NCI-H1048 (cell line): Measurements from ENCODE around the gene ANKRD37.

ENCODE experiments used
- DNase-seq: peaks from one replicate; lab custom pipeline; 2025; lab: John Stamatoyannopoulos, UW

ANKRD37 gene

DNA sequence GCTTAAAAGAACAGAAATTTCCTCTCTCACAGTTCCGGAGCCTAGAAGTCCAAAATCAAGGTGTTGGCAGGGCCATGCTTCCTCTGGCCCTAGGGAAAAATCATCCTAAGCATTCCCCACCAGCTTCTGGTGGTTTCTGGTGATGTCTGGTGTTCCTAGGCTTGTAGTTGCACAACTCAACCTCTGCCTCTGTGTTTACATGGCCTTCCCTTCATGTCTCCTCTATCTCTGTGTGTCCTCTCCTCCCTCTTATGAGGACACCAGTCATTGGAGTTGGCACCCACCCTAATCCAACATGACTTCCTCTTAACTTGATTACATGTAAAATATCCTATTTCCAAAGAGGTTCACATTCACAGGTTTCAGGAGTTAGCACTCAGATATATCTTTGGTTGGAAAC is 16.3 kb upstream of the ANKRD37 start:
- DNase-seq = no peak

DNA sequence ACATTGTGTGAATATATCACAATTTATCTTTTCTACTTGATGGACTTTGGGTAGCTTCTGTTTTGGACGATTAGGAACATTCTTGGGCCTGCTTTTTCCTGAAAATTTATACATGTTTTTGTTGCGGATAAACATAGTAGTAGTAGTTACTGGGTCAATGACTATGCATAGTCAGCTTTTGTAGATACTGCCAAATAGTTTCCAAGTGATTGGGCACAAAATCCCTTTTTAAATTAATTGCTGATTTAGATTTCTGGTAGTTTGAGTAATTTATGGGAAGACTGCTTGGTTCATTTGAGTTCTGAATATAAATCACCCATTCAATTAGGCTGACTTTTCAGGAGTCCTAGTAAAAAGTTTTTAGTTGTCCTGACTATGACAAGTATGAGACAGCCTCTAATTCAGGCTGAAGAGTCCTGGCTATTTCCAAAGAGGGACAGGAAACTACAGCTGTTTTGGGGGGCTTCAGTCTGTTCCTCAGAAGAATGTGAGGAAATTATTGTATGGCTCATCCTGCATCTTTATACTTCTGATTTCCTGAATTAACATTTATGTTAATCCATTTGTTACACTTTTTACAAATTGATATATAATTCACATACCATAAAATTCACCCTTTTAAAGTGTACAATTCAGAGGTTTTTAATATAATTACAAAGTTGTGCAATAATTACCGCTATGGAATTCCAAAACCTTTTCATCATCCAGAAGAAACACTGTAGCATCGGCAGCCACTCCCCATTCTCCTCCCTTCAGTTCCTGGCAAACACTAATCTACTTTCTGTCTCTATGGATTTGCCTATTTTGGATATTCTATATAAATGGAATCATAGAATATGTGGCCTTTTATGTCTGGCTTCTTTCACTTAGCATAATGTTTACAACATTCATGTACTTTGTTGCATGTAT is 15.1 kb upstream of the ANKRD37 start:
- DNase-seq = no peak

DNA sequence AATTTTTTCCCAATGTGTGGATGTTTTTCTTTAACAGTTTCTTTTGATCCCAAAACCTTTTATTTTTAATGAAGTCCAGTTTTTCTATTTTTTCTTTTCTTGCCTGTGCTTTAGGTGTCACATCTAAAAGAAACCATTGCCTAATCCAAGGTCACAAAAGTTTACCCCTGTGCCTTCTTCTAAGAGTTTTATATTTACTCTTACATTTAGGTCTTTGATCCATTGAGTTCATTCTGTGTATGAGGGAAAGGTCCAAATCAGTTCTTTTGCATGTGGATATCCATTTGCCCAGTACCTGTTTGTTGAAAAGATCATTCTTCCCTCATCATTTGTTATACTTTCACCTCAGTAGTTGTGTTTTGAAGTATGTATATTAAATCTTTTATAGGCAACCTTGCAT is 13.9 kb upstream of the ANKRD37 start:
- DNase-seq = no peak

DNA sequence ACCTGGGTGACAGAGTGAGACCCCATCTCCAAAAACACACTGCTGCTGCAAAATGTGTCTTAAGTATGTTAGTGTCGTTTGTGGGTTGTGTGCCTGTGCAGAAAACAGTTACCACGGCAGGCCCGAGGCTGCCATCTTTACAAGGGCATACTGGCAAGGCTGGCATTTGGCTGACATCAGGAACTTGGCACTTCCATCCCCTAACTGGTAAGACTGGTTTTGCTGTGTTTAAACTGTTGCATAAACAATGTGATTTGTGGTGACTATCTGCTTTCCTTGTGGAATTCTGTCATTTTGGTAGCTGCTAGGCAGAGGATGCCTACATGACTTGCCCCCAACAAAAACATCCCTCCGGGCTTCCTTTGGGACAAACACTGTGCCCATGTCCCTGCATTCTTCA is 13.2 kb upstream of the ANKRD37 start:
- DNase-seq = no peak

DNA sequence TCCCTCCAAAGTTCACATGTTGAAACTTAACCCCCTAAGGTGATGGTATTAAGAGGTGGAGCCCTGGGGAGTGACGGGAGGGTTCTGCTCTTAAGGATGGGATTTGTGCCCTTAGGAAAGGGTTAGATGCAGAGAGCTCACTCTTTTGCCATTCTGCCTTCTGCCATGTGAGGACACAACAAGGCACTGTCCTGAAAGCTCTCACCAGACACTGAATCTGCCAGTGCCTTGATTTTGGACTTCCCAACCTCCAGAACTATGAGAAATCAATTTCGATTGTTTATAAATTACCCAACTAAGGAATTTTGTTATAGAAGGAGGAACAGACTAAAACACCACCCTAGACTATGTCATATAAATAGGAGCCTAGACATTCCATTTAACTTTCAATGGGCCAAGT is 12.6 kb upstream of the ANKRD37 start:
- no peak for DNase-seq

DNA sequence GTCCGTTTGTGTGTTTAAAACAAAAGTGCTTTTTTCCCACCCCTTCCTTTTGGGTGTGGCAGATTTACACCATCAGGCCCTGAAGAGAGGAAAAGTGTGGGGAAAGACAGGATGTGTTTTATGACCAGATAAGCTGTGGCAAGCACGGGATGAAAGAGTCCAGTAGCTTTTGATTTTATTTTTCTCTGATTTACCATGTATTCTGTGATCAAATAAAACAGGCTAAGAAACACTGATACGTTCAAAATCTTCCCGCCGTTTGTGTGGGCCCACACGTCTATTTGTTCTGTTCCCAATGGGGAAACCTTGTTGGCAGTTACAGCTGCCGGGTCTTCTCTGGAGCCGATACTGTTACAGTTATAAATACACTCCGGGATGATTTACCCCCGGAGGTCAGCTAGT is 11.7 kb upstream of the ANKRD37 start:
- DNase-seq = no peak

DNA sequence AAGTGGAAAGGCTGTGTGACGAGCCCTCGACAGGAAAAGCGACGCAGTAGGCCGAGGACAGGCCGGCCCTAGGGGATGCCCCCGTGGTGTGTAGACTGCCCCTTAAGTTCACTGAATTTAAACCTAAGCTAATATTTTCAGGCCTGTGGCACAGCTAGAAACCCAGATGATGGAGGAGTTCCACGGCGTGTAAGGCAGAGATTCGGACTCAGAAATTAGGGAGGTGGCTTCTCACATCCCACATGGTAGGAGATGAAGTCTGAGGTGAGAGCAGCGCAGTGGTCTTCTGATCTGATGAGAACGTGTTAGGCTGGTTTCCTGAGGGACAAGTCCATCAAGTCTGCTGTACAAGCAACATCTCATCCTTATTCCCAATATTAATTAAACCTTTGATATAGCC is 8.7 kb upstream of the ANKRD37 start:
- DNase-seq = no peak

DNA sequence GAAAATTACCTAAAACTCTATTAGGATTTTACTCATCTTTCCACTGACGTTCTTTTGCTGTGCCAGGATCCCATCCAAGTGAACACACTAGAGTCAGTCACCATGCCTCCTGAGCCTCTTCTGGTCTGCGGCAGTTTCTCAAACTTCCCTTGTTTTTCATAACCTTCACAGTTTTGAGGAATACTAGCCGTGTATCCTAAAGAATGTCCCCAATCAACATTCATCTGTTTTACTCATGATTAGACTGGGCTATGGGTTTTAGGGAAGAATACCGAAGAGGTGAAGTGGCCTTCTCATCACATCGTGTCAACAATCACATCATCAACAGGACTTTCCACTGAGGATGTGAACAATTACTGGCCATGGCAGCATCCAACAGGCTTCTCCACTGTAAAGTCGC is 5.7 kb upstream of the ANKRD37 start:
- DNase-seq = no peak

DNA sequence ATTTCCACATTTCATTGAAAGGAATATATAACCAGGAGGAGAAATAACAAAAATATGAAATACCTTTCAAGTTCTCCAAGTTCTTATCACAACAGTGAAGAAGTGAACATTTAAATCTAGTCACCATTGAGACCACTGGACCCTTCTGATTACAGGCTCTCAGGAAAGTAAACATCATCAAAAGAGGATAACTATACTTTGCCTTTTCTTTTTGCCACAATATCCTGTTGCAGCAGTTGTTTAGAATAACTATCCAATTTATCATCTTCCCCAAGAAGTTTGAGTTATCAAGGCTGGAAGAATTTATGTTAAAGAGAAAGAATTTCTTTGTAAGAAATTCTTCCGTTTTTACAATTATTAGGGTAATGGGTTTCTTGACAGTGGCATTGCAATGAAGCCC is 4.5 kb upstream of the ANKRD37 start:
- no peak for DNase-seq

DNA sequence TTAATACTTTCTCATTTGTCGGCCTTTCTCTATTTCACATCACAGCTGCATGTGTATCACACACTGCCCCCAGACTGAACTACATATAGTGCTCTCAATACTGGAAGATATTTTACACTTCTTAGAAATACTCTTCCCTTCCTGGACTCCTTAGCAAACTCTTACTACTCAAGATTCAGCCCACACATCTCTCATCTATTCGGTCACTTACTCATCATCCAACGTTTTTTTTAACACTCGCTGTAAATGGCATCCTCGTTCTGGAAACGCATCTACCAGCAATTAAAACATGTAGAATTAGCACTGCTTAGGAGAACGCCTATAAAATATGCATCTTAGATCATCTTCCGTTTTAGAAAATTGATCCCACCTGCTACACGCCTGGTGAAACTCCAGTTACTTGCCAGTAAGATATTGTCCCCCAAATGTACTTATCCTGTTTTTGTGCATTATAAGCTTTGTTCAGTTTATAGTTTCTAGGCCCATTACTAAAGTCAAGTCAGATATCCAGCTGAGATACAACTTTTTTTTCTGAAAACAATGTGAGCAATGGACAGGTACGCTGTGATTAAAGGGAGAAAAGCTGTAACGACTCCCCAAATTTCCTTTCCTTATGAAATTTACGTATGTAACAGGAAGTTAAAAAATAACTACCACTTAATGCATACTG is 1.9 kb upstream of the ANKRD37 start:
- no peak for DNase-seq

DNA sequence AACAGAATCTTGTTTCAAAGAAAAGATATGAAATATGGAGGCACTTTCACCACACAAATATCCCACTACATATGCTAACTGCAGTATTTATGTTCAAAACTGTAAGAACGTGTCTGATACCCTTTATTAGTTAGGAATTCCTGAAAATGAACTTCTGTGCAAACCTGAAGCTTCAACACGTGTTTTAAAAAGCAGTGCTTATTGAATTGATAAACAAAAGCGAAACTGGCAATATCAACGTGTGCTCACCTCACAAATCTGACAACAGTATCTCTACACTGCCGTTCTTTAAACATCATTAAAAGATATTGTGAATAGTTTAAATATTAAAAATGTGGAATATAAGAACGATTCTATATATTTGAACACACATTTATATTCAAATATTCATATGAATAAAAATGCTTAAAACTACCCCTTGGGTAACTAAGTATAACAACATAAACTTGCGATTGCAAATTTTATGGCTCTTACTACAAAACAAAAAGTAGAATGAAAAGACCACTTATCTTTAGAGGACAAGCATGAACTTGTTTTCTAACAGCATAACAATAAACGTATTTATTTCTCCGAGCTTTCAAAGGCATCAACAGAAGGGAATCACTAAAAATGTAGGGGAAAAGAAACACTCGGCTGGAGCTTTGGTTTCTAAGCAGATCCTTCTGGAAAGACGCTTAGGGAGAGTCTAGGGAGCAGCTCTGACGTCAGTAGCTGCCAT is 1.2 kb upstream of the ANKRD37 start, which contains the start of gene LRP2BP:
Gene LRP2BP (minus strand): TSS at position 687 of the 718 bp plus-strand sequence. CDS start 17,738 bp downstream, outside the sequence.
- DNase-seq = no peak

DNA sequence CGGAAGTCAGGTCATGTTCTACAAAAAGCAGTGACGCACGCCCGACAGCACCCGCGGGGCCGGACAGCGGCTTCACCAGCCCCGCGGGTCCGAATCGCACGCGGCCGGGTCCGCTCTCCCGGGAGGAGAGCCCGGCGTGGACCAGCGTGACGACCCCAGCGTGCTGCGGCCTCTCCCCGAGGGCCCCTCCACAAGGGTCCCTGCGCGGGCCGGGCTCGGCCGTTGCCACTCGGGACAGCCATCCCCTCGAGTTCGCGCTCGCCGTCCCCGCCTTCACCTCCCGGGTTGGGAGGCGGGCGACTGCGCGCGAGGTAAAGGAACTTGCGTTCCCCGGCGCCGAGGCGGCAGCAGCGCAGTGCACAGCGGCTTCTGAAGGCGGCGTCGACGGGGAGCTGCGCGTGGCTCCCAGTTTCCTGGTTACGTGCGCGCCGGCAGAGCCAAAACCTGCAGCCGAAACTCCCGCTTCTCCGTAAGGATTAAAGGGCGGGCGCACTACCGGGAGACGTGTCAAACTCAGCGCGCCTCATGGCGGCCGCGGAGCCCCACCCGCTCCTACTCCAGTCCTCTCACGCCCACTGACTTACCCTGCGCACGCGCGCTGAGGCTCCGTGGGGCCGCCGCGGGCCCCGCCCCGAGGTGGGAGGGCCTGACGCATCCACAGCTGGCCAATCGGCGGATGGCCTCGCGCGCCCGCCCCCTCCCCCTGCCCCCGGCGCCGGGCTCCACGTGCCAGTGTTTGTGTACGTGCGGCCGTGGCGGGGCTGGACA is 501 bp upstream of the ANKRD37 start:
- DNase-seq = peak; percentile 89

DNA sequence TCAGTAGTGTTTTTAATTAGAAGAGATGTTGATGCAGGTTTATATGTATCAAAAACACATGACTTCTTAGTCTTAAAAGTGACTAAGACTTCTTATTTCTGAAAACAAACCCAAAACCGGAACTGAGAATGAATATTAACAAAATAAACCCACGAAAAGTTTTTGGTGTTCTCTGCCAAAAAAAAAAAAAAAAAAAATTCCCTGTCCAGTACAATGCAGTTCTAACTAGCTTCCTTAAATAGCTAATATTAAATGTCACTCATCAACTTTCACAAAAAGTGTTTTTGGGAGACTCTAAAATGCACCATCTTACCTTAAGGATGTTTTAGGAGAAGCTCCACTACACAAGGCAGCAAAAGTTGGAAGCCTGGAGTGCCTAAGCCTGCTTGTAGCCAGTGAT is 2.0 kb downstream of the ANKRD37 start:
- DNase-seq = no peak

DNA sequence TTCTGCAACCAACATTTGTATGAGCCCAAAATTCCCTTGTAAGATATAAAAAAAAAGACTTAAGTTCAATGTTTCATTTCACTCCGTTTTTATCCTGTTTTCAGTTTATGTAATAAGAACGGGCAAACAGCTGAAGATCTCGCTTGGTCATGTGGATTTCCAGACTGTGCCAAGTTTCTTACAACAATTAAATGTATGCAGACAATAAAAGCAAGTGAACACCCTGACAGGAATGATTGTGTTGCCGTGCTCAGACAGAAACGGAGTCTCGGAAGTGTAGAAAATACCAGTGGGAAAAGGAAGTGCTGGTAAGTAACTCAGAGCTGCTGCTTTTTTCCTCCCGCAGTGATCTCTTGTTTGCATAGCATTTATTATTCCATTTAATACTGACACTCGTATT is 2.8 kb downstream of the ANKRD37 start:
- no peak for DNase-seq

DNA sequence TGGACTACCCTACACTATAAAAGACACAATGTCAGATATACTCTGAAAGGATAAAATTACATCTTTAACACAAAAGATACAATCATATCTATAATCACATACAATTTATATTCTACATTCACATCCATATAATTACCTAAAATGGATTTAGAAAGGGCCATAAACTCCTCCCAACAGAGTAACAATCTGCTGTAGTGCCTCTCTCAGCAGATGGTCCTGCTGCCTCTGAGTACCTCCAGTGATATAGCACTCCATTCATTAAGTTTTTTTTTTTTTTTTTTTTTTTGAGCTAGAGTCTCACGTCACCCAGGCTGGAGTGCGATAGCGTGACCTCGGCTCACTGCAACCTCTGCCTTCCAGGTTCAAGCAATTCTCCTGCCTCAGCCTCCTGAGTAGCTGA is 7.4 kb downstream of the ANKRD37 start:
- DNase-seq = no peak

DNA sequence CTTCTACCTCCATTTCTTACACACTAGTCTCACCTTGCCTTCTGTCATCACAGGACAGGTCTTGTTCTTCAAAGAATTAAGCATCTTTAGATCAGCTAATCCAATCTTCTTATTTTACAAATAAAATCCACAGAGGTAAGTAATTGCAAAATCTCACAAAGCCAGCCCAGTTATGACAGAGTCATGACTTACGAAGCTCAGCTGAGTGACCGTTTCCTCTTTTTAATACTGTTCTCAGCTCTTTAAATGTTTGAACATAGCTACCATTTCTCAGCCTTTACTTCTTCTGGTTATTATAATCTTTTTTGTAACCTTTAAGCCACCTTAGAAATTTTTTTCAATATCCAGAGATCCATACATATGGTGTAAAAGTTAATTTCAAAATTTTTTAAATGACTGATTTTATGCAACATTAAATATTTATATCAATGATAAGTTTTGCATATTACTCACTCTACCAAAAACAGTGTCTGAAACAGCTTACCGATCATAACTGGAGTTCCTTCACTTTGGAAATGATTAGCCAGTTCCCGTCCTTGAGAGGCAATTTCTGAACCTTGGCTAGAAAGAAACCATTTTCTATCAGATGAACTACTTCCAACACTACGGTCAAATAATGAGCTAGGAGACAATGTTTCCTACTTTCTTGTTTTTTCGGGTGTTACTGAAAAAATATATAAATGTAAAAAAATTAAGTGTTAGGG is 8.8 kb downstream of the ANKRD37 start:
- no peak for DNase-seq

DNA sequence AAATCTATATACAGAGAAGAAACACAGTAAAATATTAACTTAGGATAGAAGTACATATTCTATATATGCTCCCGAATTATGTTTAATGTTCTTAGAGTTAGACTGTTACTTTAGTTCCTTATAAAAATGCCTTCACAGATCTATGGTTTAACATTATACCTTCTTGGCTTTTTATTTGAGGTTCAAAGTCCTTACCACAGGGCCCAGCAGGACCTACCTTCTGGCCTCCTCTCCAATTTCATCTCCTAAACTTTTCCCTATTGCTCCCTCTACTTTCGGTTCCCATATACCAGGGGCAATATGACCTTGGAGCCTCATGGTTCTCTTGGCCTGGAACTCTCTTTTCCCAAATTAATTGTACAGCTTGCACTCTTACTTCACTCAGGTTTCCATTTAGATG is 11.8 kb downstream of the ANKRD37 start:
- no peak for DNase-seq

DNA sequence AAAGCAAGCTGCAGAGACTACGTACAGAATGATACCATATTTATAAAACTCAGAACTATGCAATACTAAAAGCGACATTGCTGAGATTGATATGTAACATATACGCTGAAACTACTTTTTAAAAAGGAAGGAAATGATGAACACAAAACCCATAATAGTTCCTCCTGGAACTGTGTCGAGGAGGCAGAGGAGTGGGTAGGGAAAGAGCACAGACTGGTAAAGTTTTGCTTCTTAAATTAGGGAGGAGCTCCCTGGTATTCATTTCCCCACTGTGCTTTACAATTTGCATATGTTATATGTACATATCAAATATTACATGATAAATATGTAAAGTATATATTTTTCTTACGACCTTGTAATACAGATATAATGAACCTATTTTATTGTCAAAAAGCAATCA is 15.2 kb downstream of the ANKRD37 start:
- DNase-seq = no peak

DNA sequence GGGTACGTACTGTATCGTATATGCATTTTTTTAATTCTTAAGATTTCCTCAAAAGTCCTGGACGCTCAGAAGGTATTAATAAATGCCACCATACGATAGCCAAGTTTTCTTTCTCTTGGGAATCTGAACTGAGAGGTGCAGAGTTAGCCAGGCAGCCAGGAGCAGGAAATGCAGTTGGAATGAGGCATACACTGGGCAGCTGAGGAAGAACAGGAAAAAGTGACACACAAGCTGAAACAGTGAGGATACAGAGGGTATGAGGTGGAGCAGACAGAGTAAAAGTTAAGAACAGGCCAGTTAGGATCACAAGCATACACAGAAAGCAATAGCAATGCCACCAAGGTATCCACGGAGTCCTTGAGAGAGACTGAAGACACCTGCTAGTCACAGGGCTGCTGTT is 15.8 kb downstream of the ANKRD37 start:
- DNase-seq = no peak

DNA sequence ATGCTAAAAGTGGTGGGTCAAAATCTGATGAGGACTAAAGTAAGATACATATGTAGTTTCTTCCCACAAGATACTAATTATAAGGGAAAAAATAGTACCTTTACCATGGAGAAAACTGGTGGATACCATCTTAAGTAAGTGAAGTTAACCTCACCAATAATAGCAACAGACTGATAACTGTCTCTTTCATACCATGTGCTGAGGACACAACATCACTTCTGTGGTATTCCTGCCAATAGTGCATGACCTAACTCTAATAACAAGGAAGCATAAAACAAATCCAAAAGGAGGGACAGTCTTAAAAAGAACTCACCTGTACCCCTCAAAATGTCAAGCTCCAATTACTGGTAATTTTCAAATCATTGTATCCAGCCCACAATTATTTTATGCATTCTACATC is 20.3 kb downstream of the ANKRD37 start:
- DNase-seq = no peak

DNA sequence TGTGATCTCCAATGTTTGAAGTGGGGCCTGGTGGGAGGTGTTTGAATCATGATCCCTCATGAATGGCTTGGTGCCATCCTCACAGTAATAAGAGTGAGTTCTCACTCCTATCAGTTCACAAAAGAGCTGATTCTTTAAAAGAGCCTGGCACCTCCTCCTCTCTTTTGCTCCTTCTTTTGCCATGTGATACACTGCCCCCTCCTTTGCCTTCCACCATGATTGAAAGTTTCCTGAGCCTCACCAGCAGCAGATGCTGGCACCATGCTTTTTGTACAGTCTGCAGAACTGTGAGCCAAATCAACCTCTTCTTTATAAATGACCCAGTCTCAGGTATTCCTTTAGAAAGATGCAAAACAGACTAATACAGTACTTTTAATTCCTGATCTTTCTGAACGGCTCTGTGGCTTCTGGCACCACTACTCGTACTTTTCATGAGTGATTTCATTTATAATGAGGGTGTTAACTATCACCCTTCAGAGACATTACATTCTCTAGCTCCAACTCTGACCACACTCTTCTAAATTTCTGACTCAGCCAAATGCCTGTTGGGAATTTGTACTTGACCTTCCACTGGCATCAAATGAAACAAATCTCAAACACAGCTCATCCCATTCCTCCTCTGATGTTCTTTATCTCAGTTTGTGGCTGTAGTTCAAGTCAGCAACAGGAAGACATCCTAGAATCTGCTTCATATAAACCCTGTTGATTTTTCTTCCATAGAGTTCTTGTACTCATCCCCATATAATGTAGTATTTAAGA is 24.9 kb downstream of the ANKRD37 start:
- DNase-seq = no peak
